HepG2 (cell line): ENCODE data around the gene GALNT9. TPM values are rescaled to one million over a fixed set of nuclear protein-coding genes. Genes with fewer than 3 reads are reported as not detected.
A peak's percentile ranks its signal among the peaks of the same experiment; 100 is the strongest.

Source experiments
- CHCHD3 ChIP-seq: sonication (generic); formaldehyde crosslinking; IDR thresholded peaks from 2 replicates; pipeline ENCODE4 v1.8.0; 2022; ENCODE audit warnings: mild to moderate bottlenecking, missing genetic modification reagents, moderate library complexity
- KAT7 ChIP-seq: IDR thresholded peaks from 2 replicates; pipeline ENCODE4 v1.6.1; 2018; ENCODE audit warnings: borderline replicate concordance, missing compliant biosample characterization
- MIXL1 ChIP-seq: IDR thresholded peaks from 2 replicates; pipeline ENCODE4 v1.6.1; 2016
- SIN3A ChIP-seq: IDR thresholded peaks from 2 replicates; pipeline ENCODE4 v1.6.1; 2011; ENCODE audit warnings: low read depth, mild to moderate bottlenecking, control low read depth, low read length, borderline replicate concordance
- STAT6 ChIP-seq: sonication (generic); formaldehyde crosslinking; IDR thresholded peaks from 2 replicates; pipeline ENCODE4 v1.4.0; 2020; ENCODE audit warnings: missing genetic modification reagents, mild to moderate bottlenecking, borderline replicate concordance
- TBX2 ChIP-seq: sonication (generic); formaldehyde crosslinking; IDR thresholded peaks from 2 replicates; pipeline ENCODE4 v1.5.0; 2020; ENCODE audit warnings: missing genetic modification reagents, mild to moderate bottlenecking, borderline replicate concordance
- ZBTB40 ChIP-seq, 2 experiments: fragments of 450-650 bp in 1 of 2; sonication (generic) in 1 of 2; formaldehyde crosslinking in 1 of 2; IDR thresholded peaks; 2 replicates each; pipeline versions ENCODE4 v1.6.1 to v1.8.0; 2016 to 2022; ENCODE audit warnings: antibody characterized with exemption in 1 of 2, mild to moderate bottlenecking in 1 of 2, missing genetic modification reagents in 1 of 2
- ZNF251 ChIP-seq: sonication (generic); formaldehyde crosslinking; IDR thresholded peaks from 2 replicates; pipeline ENCODE4 v1.9.0; 2021; ENCODE audit warnings: mild to moderate bottlenecking, missing genetic modification reagents
- ZNF775 ChIP-seq: sonication (generic); formaldehyde crosslinking; IDR thresholded peaks from 2 replicates; pipeline ENCODE4 v1.4.0; 2020; ENCODE audit warnings: missing genetic modification reagents, mild to moderate bottlenecking, moderate library complexity, borderline replicate concordance
- ZNF781 ChIP-seq: sonication (generic); formaldehyde crosslinking; IDR thresholded peaks from 2 replicates; pipeline ENCODE4 v1.5.1; 2020; ENCODE audit warnings: borderline replicate concordance, mild to moderate bottlenecking, missing genetic modification reagents; ENCODE audit errors: not compliant biosample characterization
- ZNF883 ChIP-seq: sonication (generic); formaldehyde crosslinking; IDR thresholded peaks from 2 replicates; pipeline ENCODE4 v1.5.1; 2020; ENCODE audit warnings: mild to moderate bottlenecking, missing genetic modification reagents; ENCODE audit errors: not compliant biosample characterization
- polyA plus RNA-seq, 8 experiments: library from polyadenylated mRNA; depleted of rRNA in 3 of 8; stranded (reverse) in 7 of 8; unstranded in 1 of 8; fragments of >200 nt; fragmentation: Illumina TruSeq in 4 of 8; extraction: Trizol in 4 of 8; gene quantifications; 2 replicates each; pipeline versions ENCODE4 v1.2.1 to v1.2.3, GENCODE V29; 2011 to 2016; ENCODE audit warnings: low read depth in 4 of 8, missing spikeins in 1 of 8, mixed read lengths in 1 of 8; ENCODE audit not compliant: insufficient read depth in 1 of 8
- total RNA-seq, 5 experiments: library from RNA; depleted of rRNA; stranded (reverse); fragments of >200 nt; fragmentation: Illumina TruSeq; extraction: Trizol; gene quantifications; 2 replicates each; pipeline ENCODE4 v1.2.3, GENCODE V29; 2016; ENCODE audit warnings: low read depth in 1 of 5
- TF ChIP-seq, protein P1 (sequence below): sonication (generic); formaldehyde crosslinking; IDR thresholded peaks from 2 replicates; pipeline ENCODE4 v1.4.0; 2020; ENCODE audit warnings: missing genetic modification reagents, borderline replicate concordance

GALNT9 gene
- total and polyA plus RNA-seq, 2 of the 13 experiments (the other 11 are each of a cell fraction or from before 2014, with no cell fraction given): 0.04 TPM; not detected in 1

GRCh38 chr12:132154341-132154761, 175.0 kb downstream of the GALNT9 start (continued):
- TF ChIP-seq, protein P1, sequence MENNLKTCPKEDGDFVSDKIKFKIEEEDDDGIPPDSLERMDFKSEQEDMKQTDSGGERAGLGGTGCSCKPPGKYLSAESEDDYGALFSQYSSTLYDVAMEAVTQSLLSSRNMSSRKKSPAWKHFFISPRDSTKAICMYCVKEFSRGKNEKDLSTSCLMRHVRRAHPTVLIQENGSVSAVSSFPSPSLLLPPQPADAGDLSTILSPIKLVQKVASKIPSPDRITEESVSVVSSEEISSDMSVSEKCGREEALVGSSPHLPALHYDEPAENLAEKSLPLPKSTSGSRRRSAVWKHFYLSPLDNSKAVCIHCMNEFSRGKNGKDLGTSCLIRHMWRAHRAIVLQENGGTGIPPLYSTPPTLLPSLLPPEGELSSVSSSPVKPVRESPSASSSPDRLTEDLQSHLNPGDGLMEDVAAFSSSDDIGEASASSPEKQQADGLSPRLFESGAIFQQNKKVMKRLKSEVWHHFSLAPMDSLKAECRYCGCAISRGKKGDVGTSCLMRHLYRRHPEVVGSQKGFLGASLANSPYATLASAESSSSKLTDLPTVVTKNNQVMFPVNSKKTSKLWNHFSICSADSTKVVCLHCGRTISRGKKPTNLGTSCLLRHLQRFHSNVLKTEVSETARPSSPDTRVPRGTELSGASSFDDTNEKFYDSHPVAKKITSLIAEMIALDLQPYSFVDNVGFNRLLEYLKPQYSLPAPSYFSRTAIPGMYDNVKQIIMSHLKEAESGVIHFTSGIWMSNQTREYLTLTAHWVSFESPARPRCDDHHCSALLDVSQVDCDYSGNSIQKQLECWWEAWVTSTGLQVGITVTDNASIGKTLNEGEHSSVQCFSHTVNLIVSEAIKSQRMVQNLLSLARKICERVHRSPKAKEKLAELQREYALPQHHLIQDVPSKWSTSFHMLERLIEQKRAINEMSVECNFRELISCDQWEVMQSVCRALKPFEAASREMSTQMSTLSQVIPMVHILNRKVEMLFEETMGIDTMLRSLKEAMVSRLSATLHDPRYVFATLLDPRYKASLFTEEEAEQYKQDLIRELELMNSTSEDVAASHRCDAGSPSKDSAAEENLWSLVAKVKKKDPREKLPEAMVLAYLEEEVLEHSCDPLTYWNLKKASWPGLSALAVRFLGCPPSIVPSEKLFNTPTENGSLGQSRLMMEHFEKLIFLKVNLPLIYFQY: no peak
- no peak for TF ChIP-seq CHCHD3
- no peak for TF ChIP-seq KAT7
- no peak for TF ChIP-seq ZBTB40 (IDR thresholded peaks at IDR 0.05)
- peak; percentile 26; the same call in 1 of the 2 replicates for TF ChIP-seq ZBTB40 (CRISPR knock-in tag; IDR thresholded peaks at IDR 0.05)
- TF ChIP-seq ZNF883 (CRISPR knock-in tag): no peak
- peak; percentile 6 for TF ChIP-seq ZNF781
- no peak for TF ChIP-seq ZNF251 (CRISPR knock-in tag)
- no peak for TF ChIP-seq ZNF775 (CRISPR knock-in tag)
- TF ChIP-seq STAT6 (CRISPR knock-in tag): no peak
- TF ChIP-seq SIN3A: no peak
- no peak for TF ChIP-seq MIXL1
- TF ChIP-seq TBX2 (CRISPR knock-in tag): peak; percentile 45; the same call in 1 of the 2 replicates
